T-cell (primary cell): Measurements from ENCODE around the gene TMBIM6. TPM values are rescaled to one million over a fixed set of nuclear protein-coding genes. Genes with fewer than 3 reads are reported as not detected.

Experiments used
- ATAC-seq, 4 experiments: fragments of 200-7000 bp in 3 of 4; fragments of 150-1000 bp in 1 of 4; cut with Tn5 transposase; replicated peaks in 1 of 4; 1 replicate in 3 of 4; 2 replicates in 1 of 4; pipeline ENCODE4 v1.10.0; 2021; ENCODE audit warnings: moderate library complexity in 3 of 4, mild to moderate bottlenecking in 2 of 4, moderate number of reproducible peaks in 1 of 4
- CTCF ChIA-PET, 2 donors: fragments of 300-600 bp; sonication (Branson Sonifier 250); formaldehyde crosslinking; loops; one replicate each; lab custom pipeline; 2022; ENCODE audit warnings: antibody characterized with exemption in 2 of 2; lab: Charles Lee
- POLR2A ChIA-PET, 2 donors: fragments of 300-600 bp; sonication (Branson Sonifier 250); formaldehyde crosslinking; loops; one replicate each; lab custom pipeline; 2022; ENCODE audit warnings: antibody characterized with exemption in 2 of 2; lab: Charles Lee
- DNase-seq, 35 experiments: peaks; one replicate each; pipeline versions ENCODE4 v3.0.0 to v3.0.0-alpha.2; 2013 to 2023
- H3K27ac ChIP-seq: one replicate; pipeline ENCODE4 v1.5.1; 2013; ENCODE audit warnings: low read length
- H3K27me3 ChIP-seq, 2 experiments: replicated peaks in 1 of 2; 1 replicate in 1 of 2; 2 replicates in 1 of 2; pipeline versions ENCODE4 v1.6.1 to v1.7.0; 2013; ENCODE audit warnings: low read length in 1 of 2, mixed read lengths in 1 of 2; ENCODE audit not compliant: control insufficient read depth in 2 of 2, insufficient read depth in 2 of 2; ENCODE audit errors: extremely low read depth in 1 of 2
- H3K36me3 ChIP-seq, 2 donors: 1 replicate in 1 of 2; 2 replicates in 1 of 2; pipeline versions ENCODE4 v1.6.1 to v1.7.0; 2013; ENCODE audit warnings: low read length in 1 of 2; ENCODE audit not compliant: control insufficient read depth in 2 of 2, insufficient read depth in 1 of 2; ENCODE audit errors: extremely low read depth in 1 of 2
- H3K4me1 ChIP-seq, 2 experiments: 1 replicate in 1 of 2; 2 replicates in 1 of 2; pipeline versions ENCODE4 v1.6.1 to v1.7.0; 2013; ENCODE audit warnings: low read length in 2 of 2, mixed read lengths in 1 of 2; ENCODE audit not compliant: insufficient read depth in 2 of 2, control insufficient read depth in 1 of 2; ENCODE audit errors: extremely low read depth in 1 of 2
- H3K4me3 ChIP-seq, 2 donors: 1 replicate in 1 of 2; 2 replicates in 1 of 2; pipeline versions ENCODE4 v1.5.1 to v1.7.0; 2013; ENCODE audit warnings: mild to moderate bottlenecking in 2 of 2, low read length in 1 of 2, moderate library complexity in 1 of 2; ENCODE audit not compliant: control insufficient read depth in 1 of 2; ENCODE audit errors: extremely low read depth in 1 of 2
- H3K9me3 ChIP-seq: 2 replicates; pipeline ENCODE4 v1.7.0; 2013
- H3K27ac Mint-ChIP-seq, 2 donors: one replicate each; pipeline ENCODE4 v1.8.0; 2020 to 2021; ENCODE audit warnings: mild to moderate bottlenecking in 2 of 2, mixed read lengths in 2 of 2
- H3K27me3 Mint-ChIP-seq, 2 donors: one replicate each; pipeline ENCODE4 v1.8.0; 2021 to 2022; ENCODE audit warnings: mixed read lengths in 2 of 2
- H3K36me3 Mint-ChIP-seq: one replicate; pipeline ENCODE4 v1.8.0; 2021; ENCODE audit warnings: mixed read lengths
- H3K4me1 Mint-ChIP-seq, 3 donors: one replicate each; pipeline ENCODE4 v1.8.0; 2020 to 2022; ENCODE audit warnings: mixed read lengths in 3 of 3, mild to moderate bottlenecking in 1 of 3
- H3K4me3 Mint-ChIP-seq, 3 donors: one replicate each; pipeline ENCODE4 v1.8.0; 2020 to 2022; ENCODE audit warnings: mild to moderate bottlenecking in 3 of 3, mixed read lengths in 3 of 3, moderate library complexity in 3 of 3
- H3K9me3 Mint-ChIP-seq, 3 donors: one replicate each; pipeline ENCODE4 v1.8.0; 2020 to 2022; ENCODE audit warnings: mixed read lengths in 3 of 3
- WGBS: methylation state at CpG from one replicate; pipeline ENCODE4 v1.1.5; 2013; ENCODE audit warnings: missing lambda C conversion rate; ENCODE audit not compliant: insufficient coverage; 5-methylcytosine and 5-hydroxymethylcytosine counted together
- total RNA-seq, 35 experiments: library from RNA in 6 of 35; stranded (reverse) in 6 of 35; fragments of 120-200 nt in 1 of 35; gene quantifications; one replicate each; pipeline versions ENCODE4 v1.2.1 to v1.2.4 and lab custom pipeline; 2013 to 2026

TMBIM6 gene
- total RNA-seq, 5 donors from 2014 or later (not counting 1 experiment from before 2014, with no cell fraction given): 333 to 426 (median 401) TPM

DNA sequence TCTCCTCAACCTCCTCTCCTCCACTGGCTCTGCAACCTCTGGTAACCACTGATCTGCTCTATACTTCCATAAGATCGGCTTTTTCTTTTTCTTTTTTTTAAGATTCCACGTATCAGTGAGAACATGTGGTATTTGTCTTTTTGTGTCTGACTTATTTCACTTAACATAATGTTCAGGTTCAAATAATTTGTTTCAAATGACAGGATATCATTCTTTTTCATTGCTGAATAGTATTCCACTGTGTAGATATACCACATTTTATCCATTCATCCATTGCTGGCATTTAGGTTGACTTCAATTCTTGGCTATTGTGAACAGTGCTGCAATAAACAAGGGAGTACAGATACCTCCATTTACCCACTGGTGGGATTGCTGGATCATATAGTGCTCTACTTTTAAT lies 46.3 kb downstream of the TMBIM6 start:
- no peaks in the 10 kb centered on the region for H3K4me1 ChIP-seq
- H3K4me3 ChIP-seq: no peak overlapping the region
- no peaks in the 10 kb centered on the region for H3K9me3 ChIP-seq
- Mint-ChIP-seq H3K4me1 (no peaks in the 10 kb centered on the region), H3K4me3 (no peak overlapping the region), H3K9me3 (peaks cover 0 to 5% (median 0%) of the 10 kb centered on the region in 3 donors), H3K27ac (no peak overlapping the region), H3K27me3 (peaks cover 11 to 13% of the 10 kb centered on the region in 2 donors), H3K36me3 (peaks cover 9% of the 10 kb centered on the region)
- CTCF ChIA-PET: interaction anchor here in 1 of 2 donors (0.7 to 1.3 kb wide), 2 partner anchors 51 to 794 kb away, joined by 3 read pairs; no protein-coding TSS in a partner anchor
- H3K36me3 ChIP-seq: peaks cover 0 to 2% of the 10 kb centered on the region in 2 donors
- POLR2A ChIA-PET: no interaction called here
- WGBS: no CpG with 5 or more reads among the region's 2 CpGs
- ATAC-seq: no peak
- DNase-seq: no peak
- H3K27ac ChIP-seq: no peak overlapping the region
- H3K27me3 ChIP-seq: peaks cover 0 to 5% of the 10 kb centered on the region in 2 experiments

DNA sequence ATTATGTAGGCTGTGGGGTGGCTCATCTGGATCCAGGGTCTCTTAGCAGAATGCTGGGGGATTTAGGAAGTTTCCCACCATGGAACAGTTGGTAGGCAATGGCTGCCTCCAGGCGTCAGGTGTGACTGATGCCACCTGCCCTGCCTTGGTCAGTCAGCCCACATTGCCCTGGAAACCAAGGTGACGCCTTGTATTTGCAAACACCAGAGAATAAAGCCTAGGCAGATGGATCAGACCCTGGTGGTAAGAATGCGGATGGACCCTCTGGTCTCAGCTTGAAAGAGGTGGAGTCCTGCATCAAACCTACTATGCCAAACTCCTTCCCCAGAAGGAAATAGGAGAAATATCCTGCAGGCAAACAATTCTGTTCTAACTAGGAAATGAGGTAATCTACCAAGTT lies 48.6 kb downstream of the TMBIM6 start:
- Mint-ChIP-seq H3K27ac (no peak overlapping the region), H3K36me3 (peaks cover 9% of the 10 kb centered on the region), H3K27me3 (peaks cover 0 to 2% of the 10 kb centered on the region in 2 donors), H3K4me1 (no peaks in the 10 kb centered on the region), H3K9me3 (peaks cover 0 to 5% (median 0%) of the 10 kb centered on the region in 3 donors), H3K4me3 (no peak overlapping the region)
- H3K27ac ChIP-seq: no peak overlapping the region
- H3K36me3 ChIP-seq: peaks cover 2 to 9% of the 10 kb centered on the region in 2 donors
- DNase-seq (no peak), ATAC-seq (no peak)
- no peaks in the 10 kb centered on the region for H3K4me1 ChIP-seq
- no peaks in the 10 kb centered on the region for H3K9me3 ChIP-seq
- POLR2A ChIA-PET: no interaction called here
- CTCF ChIA-PET: interaction anchor here in 1 of 2 donors (0.7 kb wide), 1 partner anchor 109 kb away, joined by 5 read pairs; no protein-coding TSS in a partner anchor
- no peaks in the 10 kb centered on the region for H3K27me3 ChIP-seq
- H3K4me3 ChIP-seq: no peak overlapping the region
- WGBS: 82% methylated on average over 2 of the region's 3 CpGs

- ChIA-PET POLR2A (no interaction called here), CTCF (no interaction called here)
- Histone ChIP-seq H3K27ac (no peak overlapping the region), H3K9me3 (no peaks in the 10 kb centered on the region), H3K27me3 (no peaks in the 10 kb centered on the region), H3K36me3 (peaks cover 4 to 9% of the 10 kb centered on the region in 2 donors), H3K4me3 (no peak overlapping the region), H3K4me1 (no peaks in the 10 kb centered on the region)
- WGBS: 87% methylated on average over 11 of the region's 22 CpGs
- DNase-seq: no peak
- Mint-ChIP-seq H3K27ac (no peak overlapping the region), H3K4me1 (no peaks in the 10 kb centered on the region), H3K4me3 (no peak overlapping the region), H3K27me3 (peaks cover 0 to 2% of the 10 kb centered on the region in 2 donors), H3K9me3 (peaks cover 0 to 5% (median 0%) of the 10 kb centered on the region in 3 donors), H3K36me3 (peaks cover 9% of the 10 kb centered on the region)
- no peak for ATAC-seq
Measured at GRCh38 chr12:49790741-49791555, 49.6 kb downstream of the TMBIM6 start.

- ChIA-PET POLR2A (interaction anchor here in 1 of 2 donors (0.6 kb wide), 1 partner anchor 718 kb away, joined by 3 read pairs; no protein-coding TSS in a partner anchor), CTCF (no interaction called here)
- peaks cover 0 to 5% (median 0%) of the 10 kb centered on the region in 3 donors for H3K9me3 Mint-ChIP-seq
Measured at GRCh38 chr12:49791700-49792099, 50.3 kb downstream of the TMBIM6 start.

GRCh38 chr12:49792181-49792970 lies 51.0 kb downstream of the TMBIM6 start:
- ATAC-seq: no peak
- Histone ChIP-seq H3K27me3 (no peaks in the 10 kb centered on the region), H3K9me3 (no peaks in the 10 kb centered on the region), H3K36me3 (peaks cover 7 to 12% of the 10 kb centered on the region in 2 donors), H3K4me3 (no peak overlapping the region), H3K4me1 (no peaks in the 10 kb centered on the region), H3K27ac (no peak overlapping the region)
- Mint-ChIP-seq H3K4me3 (no peak overlapping the region), H3K9me3 (peaks cover 0 to 4% (median 0%) of the 10 kb centered on the region in 3 donors), H3K36me3 (peaks cover 8% of the 10 kb centered on the region), H3K27ac (no peak overlapping the region), H3K27me3 (peaks cover 0 to 2% of the 10 kb centered on the region in 2 donors), H3K4me1 (no peaks in the 10 kb centered on the region)
- ChIA-PET CTCF (no interaction called here), POLR2A (interaction anchor here in 1 of 2 donors (0.6 kb wide), 1 partner anchor 717 kb away, joined by 3 read pairs; no protein-coding TSS in a partner anchor)
- DNase-seq: no peak
- WGBS: 73% methylated on average over 2 of the region's 20 CpGs

More at GRCh38 chr12:49791700-49792099, 50.3 kb downstream of the TMBIM6 start:
- Histone ChIP-seq H3K27ac (no peak overlapping the region), H3K4me3 (no peak overlapping the region), H3K9me3 (no peaks in the 10 kb centered on the region), H3K36me3 (peaks cover 4 to 11% of the 10 kb centered on the region in 2 donors), H3K4me1 (no peaks in the 10 kb centered on the region), H3K27me3 (no peaks in the 10 kb centered on the region)
- H3K27me3 Mint-ChIP-seq: peaks cover 0 to 2% of the 10 kb centered on the region in 2 donors
- H3K4me3 Mint-ChIP-seq: no peak overlapping the region
- WGBS: 93% methylated on average over 15 of the region's 23 CpGs
- DNase-seq: no peak
- peaks cover 9% of the 10 kb centered on the region for H3K36me3 Mint-ChIP-seq
- no peaks in the 10 kb centered on the region for H3K4me1 Mint-ChIP-seq
- no peak for ATAC-seq
- H3K27ac Mint-ChIP-seq: no peak overlapping the region

- ChIA-PET CTCF (no interaction called here), POLR2A (no interaction called here)
- Histone ChIP-seq H3K36me3 (peaks cover 14% of the 10 kb centered on the region in 2 donors), H3K9me3 (no peaks in the 10 kb centered on the region), H3K4me1 (no peaks in the 10 kb centered on the region), H3K27me3 (no peaks in the 10 kb centered on the region), H3K27ac (no peak overlapping the region), H3K4me3 (no peak overlapping the region)
- Mint-ChIP-seq H3K36me3 (peaks cover 7% of the 10 kb centered on the region), H3K4me3 (no peak overlapping the region), H3K4me1 (no peaks in the 10 kb centered on the region), H3K9me3 (no peaks in the 10 kb centered on the region), H3K27ac (no peak overlapping the region), H3K27me3 (no peaks in the 10 kb centered on the region)
- ATAC-seq: no peak
- 100% methylated on average over 2 of the region's 11 CpGs for WGBS
- no peak for DNase-seq
Measured at GRCh38 chr12:49792976-49793580, 51.7 kb downstream of the TMBIM6 start.
